ENCODE data around the gene SLC45A2. TPM values are rescaled to one million over a fixed set of nuclear protein-coding genes. Genes with fewer than 3 reads are reported as not detected.

The SLC45A2 gene
- total and polyA plus RNA-seq, 7 donors, result 0.08 to 0.24 TPM; not detected in 5

- DNase-seq (peak; percentile 54 to 72), ATAC-seq (peak; percentile 51 to 70 (median 63))
- H3K4me3 ChIP-seq, result peak overlapping the region; percentile 42
- H3K36me3 ChIP-seq (ENCODE audit: insufficient read depth in 1 of 2, low read depth in 1 of 2), result no peaks in the 10 kb centered on the region
- intact Hi-C loops (cut with DNase I), result no loop called here
- H3K27ac ChIP-seq, result no peak overlapping the region
- H3K4me1 ChIP-seq, result peaks cover 10% of the 10 kb centered on the region
- WGBS, 3 donors, result 0 to 1% (median 1%) methylated on average over 30 of the region's 30 CpGs
- H3K9me3 ChIP-seq, result no peaks in the 10 kb centered on the region
- peak; percentile 12 for TF ChIP-seq CTCF (IDR thresholded peaks at IDR 0.05)
- H3K27me3 ChIP-seq (ENCODE audit: insufficient read depth in 3 of 3, low read length in 2 of 3), result peaks cover 0 to 73% (median 25%) of the 10 kb centered on the region in 3 donors
Measured at GRCh38 chr5:33936004-33936380, 48.5 kb downstream of the SLC45A2 start.

GRCh38 chr5:33934176-33934575 is 50.3 kb downstream of the SLC45A2 start:
- ATAC-seq, result no peak
- DNase-seq, result no peak
- no peak for TF ChIP-seq CTCF (IDR thresholded peaks at IDR 0.05)
- intact Hi-C loops (cut with DNase I), result loop anchor here (2.0 to 5.0 kb wide), 2 partner anchors 497 to 499 kb away; no protein-coding TSS in a partner anchor
- 78 to 89% (median 85%) methylated on average over 1 of the region's 1 CpG for WGBS, 3 donors
- no peaks in the 10 kb centered on the region for H3K36me3 ChIP-seq (ENCODE audit: insufficient read depth in 1 of 2, low read depth in 1 of 2)
- peaks cover 10% of the 10 kb centered on the region for H3K4me1 ChIP-seq
- no peaks in the 10 kb centered on the region for H3K9me3 ChIP-seq
- H3K27me3 ChIP-seq (ENCODE audit: insufficient read depth in 3 of 3, low read length in 2 of 3), result peaks cover 0 to 65% (median 22%) of the 10 kb centered on the region in 3 donors
- H3K27ac ChIP-seq, result no peak overlapping the region
- H3K4me3 ChIP-seq, result no peak overlapping the region

GRCh38 chr5:33933723-33934169 is 50.7 kb downstream of the SLC45A2 start:
- H3K27me3 ChIP-seq (ENCODE audit: insufficient read depth in 3 of 3, low read length in 2 of 3), result peaks cover 0 to 61% (median 22%) of the 10 kb centered on the region in 3 donors
- intact Hi-C loops (cut with DNase I), result loop anchor here (2.0 to 5.0 kb wide), 2 partner anchors 496 to 499 kb away; no protein-coding TSS in a partner anchor
- WGBS, 3 donors, result 80 to 86% (median 85%) methylated on average over 3 of the region's 3 CpGs

GRCh38 chr5:33931136-33931535 is 53.4 kb downstream of the SLC45A2 start:
- no peak for DNase-seq
- no peak overlapping the region for H3K27ac ChIP-seq
- 72 to 74% (median 74%) methylated on average over 5 of the region's 5 CpGs for WGBS, 3 donors
- no peak overlapping the region for H3K4me3 ChIP-seq
- peaks cover 0 to 35% (median 5%) of the 10 kb centered on the region in 3 donors for H3K27me3 ChIP-seq (ENCODE audit: insufficient read depth in 3 of 3, low read length in 2 of 3)
- no peaks in the 10 kb centered on the region for H3K36me3 ChIP-seq (ENCODE audit: insufficient read depth in 1 of 2, low read depth in 1 of 2)
- H3K9me3 ChIP-seq, result no peaks in the 10 kb centered on the region
- intact Hi-C loops (cut with DNase I), result loop anchor here in 1 of 2 donors (5.0 kb wide), 1 partner anchor 494 kb away; no protein-coding TSS in a partner anchor
- peaks cover 6% of the 10 kb centered on the region for H3K4me1 ChIP-seq
- no peak for ATAC-seq
- TF ChIP-seq CTCF (IDR thresholded peaks at IDR 0.05), result no peak

More at GRCh38 chr5:33933723-33934169, 50.7 kb downstream of the SLC45A2 start:
- Histone ChIP-seq H3K4me1 (peaks cover 10% of the 10 kb centered on the region), H3K9me3 (no peaks in the 10 kb centered on the region), H3K4me3 (no peak overlapping the region), H3K36me3 (ENCODE audit: insufficient read depth in 1 of 2, low read depth in 1 of 2) (no peaks in the 10 kb centered on the region), H3K27ac (no peak overlapping the region)
- ATAC-seq (no peak), DNase-seq (no peak)
- no peak for TF ChIP-seq CTCF (IDR thresholded peaks at IDR 0.05)
